Measurements from ENCODE around the gene LTBP1.

GRCh38 chr2:33190393-33190937, 243.7 kb downstream of the LTBP1 start:
- TF ChIP-seq, protein P1, sequence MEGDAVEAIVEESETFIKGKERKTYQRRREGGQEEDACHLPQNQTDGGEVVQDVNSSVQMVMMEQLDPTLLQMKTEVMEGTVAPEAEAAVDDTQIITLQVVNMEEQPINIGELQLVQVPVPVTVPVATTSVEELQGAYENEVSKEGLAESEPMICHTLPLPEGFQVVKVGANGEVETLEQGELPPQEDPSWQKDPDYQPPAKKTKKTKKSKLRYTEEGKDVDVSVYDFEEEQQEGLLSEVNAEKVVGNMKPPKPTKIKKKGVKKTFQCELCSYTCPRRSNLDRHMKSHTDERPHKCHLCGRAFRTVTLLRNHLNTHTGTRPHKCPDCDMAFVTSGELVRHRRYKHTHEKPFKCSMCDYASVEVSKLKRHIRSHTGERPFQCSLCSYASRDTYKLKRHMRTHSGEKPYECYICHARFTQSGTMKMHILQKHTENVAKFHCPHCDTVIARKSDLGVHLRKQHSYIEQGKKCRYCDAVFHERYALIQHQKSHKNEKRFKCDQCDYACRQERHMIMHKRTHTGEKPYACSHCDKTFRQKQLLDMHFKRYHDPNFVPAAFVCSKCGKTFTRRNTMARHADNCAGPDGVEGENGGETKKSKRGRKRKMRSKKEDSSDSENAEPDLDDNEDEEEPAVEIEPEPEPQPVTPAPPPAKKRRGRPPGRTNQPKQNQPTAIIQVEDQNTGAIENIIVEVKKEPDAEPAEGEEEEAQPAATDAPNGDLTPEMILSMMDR (IDR thresholded peaks at IDR 0.05; ENCODE audit: insufficient read depth, low read depth, low read length) = no peak
- no peak for TF ChIP-seq EZH2 (IDR thresholded peaks at IDR 0.05; ENCODE audit: insufficient read depth, low read length)

Data from astrocyte (in vitro differentiated cells and primary cell).